Anterior cingulate cortex (tissue), 58 donors: Measurements from ENCODE around the gene FMR1NB.

Experiments
- DNase-seq, 58 donors: peaks; one replicate each; lab custom pipeline; 2025; lab: John Stamatoyannopoulos, UW

Gene FMR1NB

GRCh38 chrX:148069759-148070503 is 88.8 kb downstream of the FMR1NB start:
- DNase-seq: no peak

- DNase-seq: no peak
Observed at GRCh38 chrX:148070504-148070877, 89.4 kb downstream of the FMR1NB start.
